Lung (tissue), 16 donors: ENCODE measurements around the gene BIRC6. TPM values are rescaled to one million over a fixed set of nuclear protein-coding genes. Genes with fewer than 3 reads are reported as not detected.
"Not testable (repeated sequence)": the region's sequence is repeated elsewhere in the genome, so short reads cannot be mapped to it uniquely, and the experiment has no call there.

ENCODE experiments used
- ATAC-seq: fragments of 200-7000 bp; cut with Tn5 transposase; one replicate; pipeline ENCODE4 v1.9.1; 2020; ENCODE audit warnings: moderate number of reproducible peaks; ENCODE audit not compliant: insufficient read depth, low FRiP score
- DNase-seq, 3 donors: peaks; one replicate each; pipeline ENCODE4 v3.0.0-alpha.2; 2013 to 2017
- H3K27ac ChIP-seq, 2 donors: one replicate each; pipeline ENCODE4 v1.5.1; 2013; ENCODE audit warnings: mild to moderate bottlenecking in 2 of 2, moderate library complexity in 2 of 2, control low read depth in 1 of 2, inconsistent platforms in 1 of 2, low read depth in 1 of 2, low read length in 1 of 2
- H3K27me3 ChIP-seq, 3 donors: one replicate each; pipeline ENCODE4 v1.5.1; 2013; ENCODE audit warnings: low read length in 2 of 3; ENCODE audit not compliant: control insufficient read depth in 3 of 3, insufficient read depth in 3 of 3
- H3K36me3 ChIP-seq, 4 donors: one replicate each; pipeline ENCODE4 v1.5.1; 2013; ENCODE audit warnings: low read length in 4 of 4, mild to moderate bottlenecking in 1 of 4, moderate library complexity in 1 of 4; ENCODE audit not compliant: control insufficient read depth in 4 of 4, insufficient read depth in 4 of 4
- H3K4me1 ChIP-seq, 5 donors: one replicate each; pipeline ENCODE4 v1.5.1; 2013; ENCODE audit warnings: low read length in 5 of 5, mild to moderate bottlenecking in 2 of 5, moderate library complexity in 1 of 5; ENCODE audit not compliant: control insufficient read depth in 5 of 5, insufficient read depth in 5 of 5
- H3K4me3 ChIP-seq: one replicate; pipeline ENCODE4 v1.5.1; 2013; ENCODE audit warnings: mild to moderate bottlenecking, control low read depth, moderate library complexity
- H3K9ac ChIP-seq, 2 donors: one replicate each; pipeline ENCODE4 v1.5.1; 2013; ENCODE audit warnings: low read length in 2 of 2, control low read depth in 1 of 2; ENCODE audit not compliant: insufficient read depth in 1 of 2
- H3K9me3 ChIP-seq, 4 donors: one replicate each; pipeline ENCODE4 v1.5.1; 2013; ENCODE audit warnings: low read length in 3 of 4, mild to moderate bottlenecking in 1 of 4, moderate library complexity in 1 of 4; ENCODE audit not compliant: control insufficient read depth in 4 of 4, insufficient read depth in 3 of 4
- WGBS, 2 donors: extraction: QIAGEN DNeasy Blood & Tissue Kit; methylation state at CpG; one replicate each; pipeline ENCODE4 v1.1.7; 2013; 5-methylcytosine and 5-hydroxymethylcytosine counted together
- long read RNA-seq, 5 donors: transcript quantifications; one replicate each; lab custom pipeline, GENCODE V29; 2026
- polyA plus RNA-seq, 2 donors: library from polyadenylated mRNA; stranded (reverse); fragments of 200-250 nt; gene quantifications; one replicate each; pipeline ENCODE4 v1.2.1, GENCODE V29; 2013
- total RNA-seq, 2 donors: library from RNA; depleted of rRNA in 1 of 2; stranded (reverse); fragments of >200 nt in 1 of 2; gene quantifications; one replicate each; pipeline ENCODE4 v1.2.1, GENCODE V29; 2014 to 2021
- TF ChIP-seq, protein P1 (sequence below): IDR thresholded peaks from 2 replicates; pipeline ENCODE4 v1.5.1; 2012; ENCODE audit warnings: mild to moderate bottlenecking; ENCODE audit errors: control extremely low read depth, extremely low read depth
- donor health status: control.
- donor health status: control.
- donor health status: Bipolar disorder and iron deficiency.
- donor health status: healthy.
- donor health status: DM: yes; HTN: yes; CAD: no.

BIRC6 gene, protein sequence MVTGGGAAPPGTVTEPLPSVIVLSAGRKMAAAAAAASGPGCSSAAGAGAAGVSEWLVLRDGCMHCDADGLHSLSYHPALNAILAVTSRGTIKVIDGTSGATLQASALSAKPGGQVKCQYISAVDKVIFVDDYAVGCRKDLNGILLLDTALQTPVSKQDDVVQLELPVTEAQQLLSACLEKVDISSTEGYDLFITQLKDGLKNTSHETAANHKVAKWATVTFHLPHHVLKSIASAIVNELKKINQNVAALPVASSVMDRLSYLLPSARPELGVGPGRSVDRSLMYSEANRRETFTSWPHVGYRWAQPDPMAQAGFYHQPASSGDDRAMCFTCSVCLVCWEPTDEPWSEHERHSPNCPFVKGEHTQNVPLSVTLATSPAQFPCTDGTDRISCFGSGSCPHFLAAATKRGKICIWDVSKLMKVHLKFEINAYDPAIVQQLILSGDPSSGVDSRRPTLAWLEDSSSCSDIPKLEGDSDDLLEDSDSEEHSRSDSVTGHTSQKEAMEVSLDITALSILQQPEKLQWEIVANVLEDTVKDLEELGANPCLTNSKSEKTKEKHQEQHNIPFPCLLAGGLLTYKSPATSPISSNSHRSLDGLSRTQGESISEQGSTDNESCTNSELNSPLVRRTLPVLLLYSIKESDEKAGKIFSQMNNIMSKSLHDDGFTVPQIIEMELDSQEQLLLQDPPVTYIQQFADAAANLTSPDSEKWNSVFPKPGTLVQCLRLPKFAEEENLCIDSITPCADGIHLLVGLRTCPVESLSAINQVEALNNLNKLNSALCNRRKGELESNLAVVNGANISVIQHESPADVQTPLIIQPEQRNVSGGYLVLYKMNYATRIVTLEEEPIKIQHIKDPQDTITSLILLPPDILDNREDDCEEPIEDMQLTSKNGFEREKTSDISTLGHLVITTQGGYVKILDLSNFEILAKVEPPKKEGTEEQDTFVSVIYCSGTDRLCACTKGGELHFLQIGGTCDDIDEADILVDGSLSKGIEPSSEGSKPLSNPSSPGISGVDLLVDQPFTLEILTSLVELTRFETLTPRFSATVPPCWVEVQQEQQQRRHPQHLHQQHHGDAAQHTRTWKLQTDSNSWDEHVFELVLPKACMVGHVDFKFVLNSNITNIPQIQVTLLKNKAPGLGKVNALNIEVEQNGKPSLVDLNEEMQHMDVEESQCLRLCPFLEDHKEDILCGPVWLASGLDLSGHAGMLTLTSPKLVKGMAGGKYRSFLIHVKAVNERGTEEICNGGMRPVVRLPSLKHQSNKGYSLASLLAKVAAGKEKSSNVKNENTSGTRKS (N-terminal part only)
- total RNA-seq (100 to 1,000 TPM in 1 of 2 donors, 10 to 100 TPM in 1; 80.7 to 229 TPM), polyA plus RNA-seq (10 to 100 TPM; 12.2 to 22.3 TPM)
- long read RNA-seq, donor 1, partial matches to known transcripts, result 10 of 11 reads
- long read RNA-seq, donor 1, other reads (novel, unspliced or antisense), result 0 of 11 reads
- long read RNA-seq, donor 2, partial matches to known transcripts, result 18 of 18 reads
- long read RNA-seq, donor 2, other reads (novel, unspliced or antisense), result 0 of 18 reads
- long read RNA-seq, donor 3, result 0 reads
- long read RNA-seq, donor 4, partial matches to known transcripts, result 0 of 1 reads
- long read RNA-seq, donor 4, other reads (novel, unspliced or antisense), result 0 of 1 reads
- long read RNA-seq, donor 5, partial matches to known transcripts, result 38 of 41 reads
- long read RNA-seq, donor 5, other reads (novel, unspliced or antisense), result 0 of 41 reads

DNA sequence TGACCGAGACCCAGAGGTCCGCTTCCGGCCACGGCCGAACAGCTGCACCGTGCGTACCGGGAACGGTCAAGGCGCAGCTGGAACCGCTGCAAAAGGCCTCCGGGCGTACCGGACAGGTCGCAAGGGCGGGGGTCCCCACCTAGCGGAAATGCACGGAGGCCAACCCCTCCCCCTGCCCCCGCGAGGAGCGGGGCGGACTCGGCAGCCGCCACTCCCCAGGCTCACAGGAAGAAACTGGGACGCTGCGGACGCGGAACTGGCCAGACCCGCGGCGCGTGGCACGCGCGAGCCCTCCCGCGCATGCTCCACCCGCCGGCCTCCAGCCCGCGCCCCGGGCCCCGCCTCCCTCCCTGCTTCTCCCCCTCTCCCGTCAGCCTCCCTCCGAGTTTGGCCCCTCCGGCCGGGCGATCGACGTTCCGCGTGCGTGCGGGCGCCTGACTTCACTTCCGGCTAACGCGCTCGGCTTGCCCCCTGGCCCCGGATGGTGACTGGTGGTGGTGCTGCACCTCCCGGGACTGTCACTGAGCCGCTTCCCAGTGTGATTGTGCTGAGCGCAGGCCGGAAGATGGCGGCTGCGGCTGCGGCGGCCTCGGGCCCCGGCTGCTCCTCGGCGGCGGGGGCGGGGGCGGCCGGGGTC is at the start of gene BIRC6:
TSS of gene BIRC6 (plus strand) at position 343 of the 637 bp plus-strand sequence. CDS start at position 482, 139 bp downstream.
- Histone ChIP-seq H3K9me3 (no peaks in the 10 kb centered on the region), H3K36me3 (peaks cover 0 to 3% (median 1%) of the 10 kb centered on the region in 4 donors), H3K4me1 (peaks cover 0 to 18% (median 8%) of the 10 kb centered on the region in 5 donors), H3K4me3 (peak within 1 kb of the TSS; percentile 93), H3K27ac (peak within 1 kb of the TSS; percentile 96 to 97), H3K27me3 (no peaks in the 10 kb centered on the region), H3K9ac (peak within 1 kb of the TSS; percentile 72 to 97)
- TF ChIP-seq, protein P1, sequence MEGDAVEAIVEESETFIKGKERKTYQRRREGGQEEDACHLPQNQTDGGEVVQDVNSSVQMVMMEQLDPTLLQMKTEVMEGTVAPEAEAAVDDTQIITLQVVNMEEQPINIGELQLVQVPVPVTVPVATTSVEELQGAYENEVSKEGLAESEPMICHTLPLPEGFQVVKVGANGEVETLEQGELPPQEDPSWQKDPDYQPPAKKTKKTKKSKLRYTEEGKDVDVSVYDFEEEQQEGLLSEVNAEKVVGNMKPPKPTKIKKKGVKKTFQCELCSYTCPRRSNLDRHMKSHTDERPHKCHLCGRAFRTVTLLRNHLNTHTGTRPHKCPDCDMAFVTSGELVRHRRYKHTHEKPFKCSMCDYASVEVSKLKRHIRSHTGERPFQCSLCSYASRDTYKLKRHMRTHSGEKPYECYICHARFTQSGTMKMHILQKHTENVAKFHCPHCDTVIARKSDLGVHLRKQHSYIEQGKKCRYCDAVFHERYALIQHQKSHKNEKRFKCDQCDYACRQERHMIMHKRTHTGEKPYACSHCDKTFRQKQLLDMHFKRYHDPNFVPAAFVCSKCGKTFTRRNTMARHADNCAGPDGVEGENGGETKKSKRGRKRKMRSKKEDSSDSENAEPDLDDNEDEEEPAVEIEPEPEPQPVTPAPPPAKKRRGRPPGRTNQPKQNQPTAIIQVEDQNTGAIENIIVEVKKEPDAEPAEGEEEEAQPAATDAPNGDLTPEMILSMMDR, result no peak
- WGBS, 2 donors, result 1% methylated on average over 48 to 76 of the region's 76 CpGs
- peak; percentile 98 to 99 (median 98) for DNase-seq
- peak; percentile 98 for ATAC-seq

DNA sequence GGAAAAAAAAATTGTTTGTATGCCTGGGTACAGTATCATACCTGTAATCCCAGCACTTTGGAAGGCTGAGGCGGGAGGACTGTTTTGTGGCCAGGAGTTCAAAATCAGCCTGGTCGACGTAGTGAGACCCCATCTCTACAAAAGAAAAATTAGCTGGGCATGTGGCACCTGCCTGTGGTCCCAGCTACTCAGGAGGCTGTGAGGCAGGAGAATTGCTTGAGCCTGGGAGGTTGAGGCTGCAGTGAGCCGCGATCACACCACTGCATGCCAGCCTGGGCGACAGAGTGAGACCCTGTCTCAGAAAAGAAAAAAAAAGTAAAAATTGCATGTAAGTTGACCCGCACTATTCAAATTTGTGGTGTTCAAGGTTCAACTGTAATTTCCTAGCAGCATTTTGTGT is 46.2 kb upstream of the BIRC6 start:
- no peaks in the 10 kb centered on the region for H3K9me3 ChIP-seq
- no peak overlapping the region for H3K27ac ChIP-seq
- no peak overlapping the region for H3K9ac ChIP-seq
- TF ChIP-seq, protein P1, result no peak
- ATAC-seq, result no peak
- H3K36me3 ChIP-seq, result peaks cover 0 to 12% (median 7%) of the 10 kb centered on the region in 4 donors
- no peaks in the 10 kb centered on the region for H3K4me1 ChIP-seq
- no peak overlapping the region for H3K4me3 ChIP-seq
- H3K27me3 ChIP-seq, result no peaks in the 10 kb centered on the region
- 96 to 98% methylated on average over 7 of the region's 7 CpGs for WGBS, 2 donors
- DNase-seq, result no peak

- peaks cover 0 to 8% (median 5%) of the 10 kb centered on the region in 4 donors for H3K36me3 ChIP-seq
- no peaks in the 10 kb centered on the region for H3K4me1 ChIP-seq
- WGBS, 2 donors, result 90 to 97% methylated on average over 1 of the region's 1 CpG
- H3K27ac ChIP-seq, result no peak overlapping the region
- ATAC-seq (no peak), DNase-seq (peak in 2 of 3 donors; percentile 5 to 12)
- TF ChIP-seq, protein P1, result no peak
- H3K4me3 ChIP-seq, result no peak overlapping the region
- no peak overlapping the region for H3K9ac ChIP-seq
- H3K27me3 ChIP-seq, result no peaks in the 10 kb centered on the region
- H3K9me3 ChIP-seq, result no peaks in the 10 kb centered on the region
Measured at GRCh38 chr2:32314886-32315285, 41.9 kb upstream of the BIRC6 start.

GRCh38 chr2:32328679-32329078 is 28.1 kb upstream of the BIRC6 start:
- H3K9ac ChIP-seq, ATAC-seq, DNase-seq, H3K4me3 ChIP-seq, H3K4me1 ChIP-seq, H3K9me3 ChIP-seq, H3K36me3 ChIP-seq, H3K27ac ChIP-seq, H3K27me3 ChIP-seq: not testable (repeated sequence)
- WGBS, 2 donors, result 100% methylated on average over 1 of the region's 1 CpG
